KBM-7 (cell line): ENCODE results near the gene KDELR3.
A peak's percentile ranks its signal among the peaks of the same experiment; 100 is the strongest.

Experiments
- DNase-seq: peaks from one replicate; pipeline ENCODE4 v3.0.0-alpha.2; 2015
- in situ Hi-C: fragments of 300-500 bp; cut with MboI; formaldehyde crosslinking; loops from 2 replicates; pipeline ENCODE4 v1.14.3; 2020; ENCODE audit warnings: low sequenced_read_pairs, low pct_unique_long_range_greater_than_20kb, mixed read lengths

KDELR3 gene

GRCh38 chr22:38467904-38468442 is at the start of gene KDELR3:
KDELR3 (plus strand) TSS chr22:38468096; CDS start chr22:38468234, 138 bp downstream.
- peak; percentile 45 for DNase-seq
- in situ Hi-C loops, result no loop called here

DNA sequence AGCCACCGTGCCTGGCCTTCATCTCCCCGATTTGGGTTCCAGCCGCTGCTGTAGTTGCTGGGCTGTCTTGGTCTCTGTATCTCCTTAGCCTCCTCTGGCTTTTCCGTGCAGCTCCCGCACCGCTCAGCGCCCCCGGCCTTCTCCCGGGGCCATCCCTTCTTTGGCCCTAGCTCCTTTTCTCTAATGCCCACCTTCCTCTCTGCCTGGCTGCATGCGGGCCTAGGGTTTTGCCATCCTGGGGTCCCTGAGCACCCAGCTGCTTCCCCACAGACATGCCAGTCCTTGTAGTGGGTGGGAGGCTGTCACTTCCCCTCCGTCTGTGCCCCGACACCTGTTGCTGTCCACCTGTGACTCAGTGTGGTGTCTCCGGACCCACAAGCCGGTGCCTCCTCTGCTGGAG is 49.3 kb upstream of the KDELR3 start:
- in situ Hi-C loops, result no loop called here
- DNase-seq, result no peak

DNA sequence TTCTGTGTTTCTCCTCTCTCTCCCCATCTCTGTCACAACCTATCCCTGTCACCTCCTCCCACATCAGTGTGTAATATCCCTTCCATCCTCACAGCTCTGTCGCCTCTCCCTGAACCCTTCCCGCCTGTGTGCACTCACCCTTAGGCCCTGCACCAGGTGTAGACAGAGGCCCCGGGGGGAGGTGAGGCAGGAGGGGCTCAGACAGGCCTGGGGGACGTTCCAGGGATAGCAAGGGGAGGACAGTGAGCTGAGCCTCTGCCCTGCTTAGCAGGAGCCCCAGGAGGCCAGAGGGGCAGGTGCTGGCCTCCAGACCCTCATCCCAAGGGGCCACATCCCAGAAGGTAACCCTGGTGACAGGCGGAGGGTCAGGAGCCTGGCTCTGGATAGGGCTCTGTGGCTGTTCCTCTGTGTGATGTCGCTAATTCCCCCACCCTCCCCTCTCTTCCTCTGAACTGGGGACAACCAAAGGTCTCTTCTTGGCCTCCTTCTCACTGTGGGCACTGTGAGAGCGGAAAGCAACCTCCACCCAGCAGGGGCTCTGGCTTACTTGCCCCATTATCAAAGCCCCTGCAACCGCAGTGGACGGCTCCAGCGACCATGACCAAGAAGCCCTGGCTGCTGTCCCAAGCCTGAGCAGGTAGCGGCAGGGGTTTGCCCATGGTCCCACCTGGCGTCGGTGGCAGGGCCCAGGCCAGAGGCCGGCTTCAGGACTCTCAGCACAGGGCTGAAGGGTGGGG is 48.6 kb upstream of the KDELR3 start:
- in situ Hi-C loops, result no loop called here
- DNase-seq, result no peak

GRCh38 chr22:38419858-38420160 is 48.1 kb upstream of the KDELR3 start:
- in situ Hi-C loops, result no loop called here

GRCh38 chr22:38420734-38421133 is 47.2 kb upstream of the KDELR3 start:
- in situ Hi-C loops, result no loop called here
- DNase-seq, result no peak

More at GRCh38 chr22:38419858-38420160, 48.1 kb upstream of the KDELR3 start:
- no peak for DNase-seq

DNA sequence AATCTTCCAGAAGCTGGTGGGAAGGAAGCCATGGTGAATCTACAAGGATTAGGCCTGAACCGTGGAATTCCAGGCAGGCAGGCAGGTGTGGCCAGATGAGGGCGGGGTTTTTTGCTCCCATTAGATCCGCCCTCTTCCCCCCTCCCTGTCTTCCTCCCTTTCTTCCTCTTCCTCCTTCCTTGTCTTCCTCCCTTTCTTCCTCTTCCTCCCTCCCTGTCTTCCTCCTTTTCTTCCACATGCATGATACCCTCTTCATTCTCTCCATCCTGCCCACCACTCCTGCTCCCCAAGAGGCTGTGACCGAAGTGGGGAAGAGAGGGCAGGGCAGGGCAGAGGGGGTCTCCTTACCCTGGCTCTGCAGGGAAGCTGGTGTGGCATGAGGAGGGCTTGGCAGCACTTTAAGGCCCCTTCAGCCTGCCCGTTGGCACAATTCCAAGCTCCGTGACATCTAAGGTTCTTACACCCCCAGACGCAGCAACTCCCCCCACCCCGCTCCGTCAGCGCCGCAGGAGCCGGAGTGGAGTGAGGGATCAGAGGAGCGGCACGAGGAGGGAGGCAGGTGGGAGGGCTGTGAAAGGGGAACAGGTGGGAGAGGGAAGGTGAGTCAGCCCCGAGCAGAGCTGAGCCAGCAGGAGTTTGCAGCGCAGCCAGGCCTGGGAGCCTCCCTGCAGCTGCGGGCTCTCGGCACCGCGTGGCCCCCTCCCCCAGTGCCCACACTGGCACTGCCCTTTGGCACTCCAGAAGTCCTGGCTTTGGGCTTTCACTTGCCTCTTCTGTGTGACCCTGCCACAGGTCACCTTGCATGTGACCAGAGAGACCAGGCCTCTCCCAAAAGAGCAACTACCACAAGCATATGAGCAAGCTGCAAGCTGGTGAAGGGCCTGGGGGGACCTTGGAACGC is 45.0 kb upstream of the KDELR3 start:
- no peak for DNase-seq
- in situ Hi-C loops, result no loop called here

DNA sequence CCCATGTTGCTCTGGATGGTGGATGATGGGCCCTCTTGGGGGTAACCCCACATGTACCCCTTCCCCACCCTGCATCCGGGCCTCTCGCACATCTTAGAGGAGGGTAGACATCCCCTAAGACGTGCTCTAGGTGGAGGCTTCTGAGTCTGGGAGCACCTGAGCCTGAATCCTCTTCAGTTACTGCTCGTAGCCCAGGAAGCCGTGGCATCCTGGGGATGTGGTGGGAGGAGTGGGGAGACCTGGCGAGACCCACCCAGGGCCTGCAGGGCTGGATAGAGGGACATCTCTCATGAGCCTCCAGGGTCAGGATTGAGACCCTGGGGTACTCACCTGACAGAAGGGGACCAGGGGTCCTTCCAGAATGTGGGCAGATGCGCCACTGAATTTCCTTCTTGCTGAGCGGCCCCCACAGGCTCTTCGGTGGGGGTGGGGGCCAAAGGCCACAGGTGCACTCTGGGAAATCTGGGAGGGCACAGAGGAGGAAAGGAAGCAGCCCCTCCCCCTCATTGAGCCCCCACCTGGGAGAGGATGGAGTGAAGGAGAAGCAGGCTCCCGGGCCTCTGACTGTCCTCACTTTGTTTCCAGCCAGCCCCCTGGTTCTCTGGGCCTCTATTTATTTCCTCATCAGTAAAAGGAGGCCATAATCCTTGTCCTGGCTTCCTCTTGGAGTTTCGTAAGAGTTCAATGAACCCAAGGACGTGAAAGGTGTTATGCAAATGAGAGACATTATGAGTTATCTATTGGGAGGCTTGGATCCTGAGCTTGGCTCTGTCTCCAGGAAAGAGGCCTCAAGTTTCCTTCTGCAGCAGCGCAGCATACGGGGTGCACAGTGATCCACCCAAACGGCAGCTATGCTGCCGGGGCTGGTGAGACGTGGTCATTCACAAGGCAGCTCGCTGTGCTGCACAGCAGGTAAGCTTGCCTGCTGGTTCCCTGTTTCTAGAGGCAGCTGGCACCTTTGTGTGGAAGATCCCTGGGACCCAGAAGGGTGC is 44.1 kb upstream of the KDELR3 start:
- no peak for DNase-seq
- in situ Hi-C loops, result no loop called here

- in situ Hi-C loops, result no loop called here
- no peak for DNase-seq
Measured at GRCh38 chr22:38424525-38425080, 43.3 kb upstream of the KDELR3 start.

DNA sequence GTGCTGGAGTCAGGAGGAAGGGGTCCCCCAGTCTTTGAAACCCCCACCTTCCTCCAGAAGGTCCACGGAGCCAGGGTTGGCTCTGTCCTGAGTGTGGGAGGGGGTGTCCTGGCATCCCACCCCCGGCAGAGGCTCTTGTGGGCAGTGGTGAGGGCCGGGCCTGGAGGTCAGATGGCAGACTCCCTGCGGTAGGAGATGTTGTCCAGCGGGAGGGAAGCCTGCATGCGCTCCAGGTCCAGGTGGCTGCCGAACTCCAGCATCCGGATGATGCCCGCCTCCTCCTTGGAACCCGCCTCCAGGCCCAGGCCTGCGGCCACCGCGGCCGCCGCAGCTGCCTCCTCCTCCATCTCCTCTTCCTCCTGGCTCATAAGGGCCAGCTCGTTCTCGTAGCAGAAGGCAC is 41.3 kb upstream of the KDELR3 start:
- DNase-seq, result no peak
- in situ Hi-C loops, result no loop called here

DNA sequence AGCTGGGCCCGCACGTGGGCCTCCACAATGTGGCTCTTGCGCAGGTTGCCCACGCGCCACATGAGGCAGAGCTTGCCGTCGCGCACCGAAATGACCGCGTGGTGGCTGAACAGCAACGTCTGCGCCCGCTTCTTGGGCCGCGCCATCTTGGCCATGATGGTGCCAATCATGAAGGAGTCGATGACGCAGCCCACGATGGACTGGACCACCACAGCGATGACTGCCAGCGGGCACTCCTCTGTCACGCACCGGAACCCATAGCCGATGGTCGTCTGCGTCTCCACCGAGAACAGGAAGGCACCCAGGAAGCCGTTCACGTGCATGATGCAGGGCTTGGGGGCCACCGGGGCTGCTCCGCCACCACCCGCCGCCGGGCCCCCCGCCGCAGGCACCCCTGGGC is 40.4 kb upstream of the KDELR3 start:
- in situ Hi-C loops, result no loop called here

GRCh38 chr22:38427940-38428339 is 40.0 kb upstream of the KDELR3 start:
- no peak for DNase-seq
- in situ Hi-C loops, result no loop called here

More for the DNA sequence above, 40.4 kb upstream of the KDELR3 start:
- no peak for DNase-seq

DNA sequence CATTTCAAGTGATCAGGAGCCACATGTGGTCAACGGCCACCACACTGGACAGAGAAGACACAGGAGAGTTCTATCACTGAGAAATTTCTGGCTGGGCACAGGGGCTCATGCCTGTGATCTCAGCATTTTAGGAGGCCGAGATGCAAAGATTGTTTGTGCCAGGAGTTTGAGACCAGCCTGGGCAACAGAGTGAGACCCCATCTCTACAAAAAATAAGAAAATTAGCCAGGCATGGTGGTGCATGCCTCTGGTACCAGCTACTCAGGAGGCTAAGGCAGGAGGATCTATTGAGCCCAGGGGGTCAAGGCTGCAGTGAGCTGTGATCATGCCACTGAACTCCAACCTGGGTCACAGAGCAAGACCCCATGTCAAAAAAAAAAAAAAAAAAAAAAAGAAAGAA is 39.2 kb upstream of the KDELR3 start:
- in situ Hi-C loops, result no loop called here
- no peak for DNase-seq

DNA sequence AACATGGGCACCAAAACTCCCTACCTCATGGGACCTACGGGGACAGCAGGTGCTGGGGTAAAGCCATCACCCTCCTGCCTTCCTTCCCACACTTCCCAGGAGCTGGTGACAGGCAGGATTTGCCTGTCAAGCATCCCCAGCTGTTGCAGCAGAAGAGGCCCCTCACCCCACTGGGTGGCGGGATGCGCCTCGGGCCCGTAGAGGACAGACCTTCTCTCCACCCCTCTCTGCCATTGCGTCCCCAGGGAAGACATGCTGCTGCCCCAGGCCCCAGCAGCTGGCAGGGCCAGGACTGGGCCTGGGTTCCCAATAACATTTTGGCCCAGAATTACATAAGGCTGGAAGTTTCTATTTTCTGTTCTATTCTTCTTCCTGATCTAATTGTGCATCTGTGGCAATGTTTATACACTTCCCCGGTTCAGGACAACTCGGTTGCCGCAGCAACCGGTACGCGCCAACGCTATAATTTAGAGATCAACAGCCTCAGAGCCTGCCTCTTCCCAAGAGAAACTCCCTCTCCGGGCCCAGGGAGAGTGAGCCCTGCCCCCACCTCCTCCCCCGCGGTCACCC is 38.3 kb upstream of the KDELR3 start:
- in situ Hi-C loops, result no loop called here
- no peak for DNase-seq

DNA sequence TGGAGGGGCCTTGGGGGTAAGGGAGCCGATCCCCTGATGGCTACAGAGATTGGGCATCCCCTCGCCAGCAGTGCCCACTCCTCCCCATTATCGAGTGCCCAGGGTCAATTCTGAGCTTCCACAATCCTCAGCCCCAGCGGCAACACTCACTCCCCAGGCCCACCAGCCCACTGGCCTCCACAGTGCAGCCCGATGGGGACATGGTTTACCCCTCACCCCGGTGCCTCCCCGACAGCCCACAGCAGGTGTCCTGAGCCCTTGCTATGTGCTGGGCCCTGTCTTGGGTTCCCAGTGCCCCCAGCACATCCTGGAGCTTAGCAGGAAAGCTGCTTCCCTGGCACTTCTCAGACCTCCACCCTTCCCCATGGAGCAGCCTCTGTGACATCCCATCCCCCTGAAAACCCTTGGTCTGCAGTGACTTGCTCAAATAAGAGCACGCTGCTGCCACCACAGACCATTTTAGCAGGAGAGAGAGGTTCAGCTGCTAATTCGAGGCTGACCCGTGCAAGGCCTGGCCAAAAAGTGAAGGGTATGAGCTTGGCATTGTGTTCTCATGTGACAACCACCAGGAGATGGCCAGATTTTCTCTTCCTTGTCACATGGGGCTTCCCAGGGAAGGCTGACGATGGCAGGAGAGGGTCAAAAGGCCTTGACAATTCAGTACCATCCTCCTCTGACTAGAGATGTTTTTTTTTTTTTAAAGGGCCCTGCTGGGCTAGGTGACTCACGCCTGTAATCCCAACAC is 36.5 kb upstream of the KDELR3 start:
- no peak for DNase-seq
- in situ Hi-C loops, result no loop called here

DNA sequence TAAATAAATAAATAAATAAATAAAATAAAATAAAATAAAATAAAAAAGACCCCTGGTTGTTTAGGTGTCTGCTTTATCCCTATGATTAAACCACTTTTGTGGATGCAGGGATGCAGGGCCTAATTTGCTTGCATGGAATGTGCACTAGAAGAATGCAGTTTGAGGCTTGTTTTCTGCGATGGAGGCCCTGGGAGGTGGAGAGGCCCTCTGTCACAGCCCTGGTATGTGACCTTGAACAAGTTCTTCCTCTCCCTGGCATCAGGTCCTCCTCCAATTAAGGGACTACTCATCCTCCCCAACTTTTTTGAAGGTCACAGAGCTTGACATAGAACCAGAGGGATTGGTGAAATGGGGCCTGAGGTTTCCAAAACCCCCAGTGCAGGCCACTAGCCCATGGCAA is 35.6 kb upstream of the KDELR3 start:
- no peak for DNase-seq
- in situ Hi-C loops, result no loop called here

DNA sequence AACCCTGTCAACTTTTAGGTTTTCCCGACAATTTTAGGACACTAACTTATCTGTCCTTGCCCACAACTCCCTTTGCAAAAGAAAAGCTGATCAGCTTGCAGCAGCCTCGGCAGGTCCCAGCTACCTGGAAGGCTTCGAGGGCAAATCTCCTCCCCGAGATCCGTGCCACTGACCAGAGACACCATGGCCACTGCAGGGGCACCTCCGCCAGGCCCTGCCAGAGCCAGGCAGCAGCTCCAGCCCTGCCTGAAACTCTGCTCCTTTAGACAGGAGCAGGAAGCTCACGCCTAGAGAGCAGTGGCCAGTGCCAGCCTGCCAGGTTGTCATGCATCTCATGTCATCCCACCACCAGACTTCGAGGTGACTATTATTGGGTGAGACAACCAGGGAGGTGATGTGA is 34.0 kb upstream of the KDELR3 start:
- in situ Hi-C loops, result no loop called here
- DNase-seq, result no peak

DNA sequence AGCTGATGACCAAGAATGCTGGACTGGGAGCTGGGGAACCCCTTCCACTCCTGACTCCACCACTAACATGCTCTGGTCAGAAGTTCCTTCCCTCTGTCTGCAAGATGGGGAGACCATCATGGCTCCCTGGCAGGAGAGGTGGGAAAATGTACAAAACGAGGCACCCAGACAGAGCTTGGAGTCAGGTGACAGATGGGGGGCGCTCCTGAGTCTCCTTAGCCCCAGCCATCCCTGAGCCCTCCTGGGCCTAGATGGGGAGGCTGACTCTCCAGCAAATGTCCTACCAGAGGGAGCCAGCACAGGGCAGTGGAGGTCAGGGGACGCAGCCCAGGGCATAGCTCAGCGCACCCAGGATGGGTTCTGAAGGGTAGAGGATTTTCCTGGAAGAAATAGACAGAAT is 32.9 kb upstream of the KDELR3 start:
- peak; percentile 37 for DNase-seq
- in situ Hi-C loops, result no loop called here

DNA sequence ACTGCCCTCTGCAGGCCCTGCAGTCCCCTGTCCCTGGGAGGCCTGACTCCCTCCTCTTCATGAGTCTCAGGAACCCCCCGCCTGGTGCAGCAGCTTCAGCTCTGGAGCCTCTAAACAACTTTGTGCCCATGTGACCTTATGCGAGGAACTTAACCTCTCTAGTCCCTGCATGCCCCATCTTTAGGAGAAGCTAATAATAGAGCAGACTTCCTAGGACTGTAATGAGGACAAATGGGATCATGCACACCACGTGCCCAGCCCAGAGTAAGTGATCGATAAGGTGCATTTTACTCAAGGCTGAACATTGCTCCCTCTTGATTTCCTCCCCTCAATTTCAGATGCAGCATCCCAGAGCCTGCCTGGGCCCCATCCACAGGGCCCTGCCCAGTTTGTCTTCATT is 31.9 kb upstream of the KDELR3 start:
- in situ Hi-C loops, result no loop called here
- no peak for DNase-seq
